ENCODE data around the gene HSPA2. TPM values are rescaled to one million over a fixed set of nuclear protein-coding genes. Genes with fewer than 3 reads are reported as not detected.

The HSPA2 gene
- polyA plus RNA-seq, 1 donor from 2014 or later: 0.25 TPM

Small RNA genes within 50 kb of the gene (small RNA-seq; reads per million reads assigned to genes)
- 0 reads per million in 3 experiments for gene AL049869.4

Other genes with a start within 250 kb of the HSPA2 start
- gene ESR2, start 246.4 kb upstream of the HSPA2 start, polyA plus RNA-seq: 0.35 and 1.3 TPM in 2 replicates
- 5.4 and 7.1 TPM in 2 replicates for gene MTHFD1, start 152.4 kb upstream of the HSPA2 start, polyA plus RNA-seq
- gene AKAP5, start 75.2 kb upstream of the HSPA2 start, polyA plus RNA-seq: 1.8 and 2.6 TPM in 2 replicates
- gene ZBTB25, start 36.9 kb upstream of the HSPA2 start, polyA plus RNA-seq: 5.3 TPM in 2 replicates
- 22.5 and 24.8 TPM in 2 replicates for gene ZBTB1, start 36.0 kb upstream of the HSPA2 start, polyA plus RNA-seq
- not detected in 2 replicates for gene PPP1R36, start 9.2 kb downstream of the HSPA2 start, polyA plus RNA-seq
- 15.8 and 27.3 TPM in 2 replicates for gene PLEKHG3, start 163.7 kb downstream of the HSPA2 start, polyA plus RNA-seq